Panc1 (cell line): ENCODE data around the gene TENM3. TPM values are rescaled to one million over a fixed set of nuclear protein-coding genes. Genes with fewer than 3 reads are reported as not detected.

Experiments used
- ATAC-seq: fragments of 200-7000 bp; cut with Tn5 transposase; 2 replicates; pipeline ENCODE4 v1.9.1; 2020; ENCODE audit warnings: mild to moderate bottlenecking, moderate library complexity
- BruUV-seq: library from RNA; stranded (reverse); fragments of 400-500 nt; replicated peaks from 2 replicates; lab custom pipeline; 2021; lab: Mats Ljungman, UMichigan
- CTCF ChIA-PET: fragments of 300-600 bp; sonication (Branson Sonifier 250); formaldehyde crosslinking; loops from one replicate; lab custom pipeline; 2022; ENCODE audit warnings: antibody characterized with exemption; lab: Charles Lee
- POLR2A ChIA-PET: fragments of 300-600 bp; sonication (Branson Sonifier 250); formaldehyde crosslinking; loops from one replicate; lab custom pipeline; 2022; ENCODE audit warnings: antibody characterized with exemption; lab: Charles Lee
- DNase-seq: peaks from one replicate; pipeline ENCODE4 v3.0.0-alpha.2; 2010; ENCODE audit warnings: low read depth, low spot score
- H3K27ac ChIP-seq: 2 replicates; pipeline ENCODE4 v1.5.1; 2011; ENCODE audit warnings: mild to moderate bottlenecking, low read length, inconsistent platforms
- H3K27me3 ChIP-seq: fragments of 200-500 bp; sonication (Bioruptor generic); 2 replicates; pipeline ENCODE4 v1.6.0; 2014; ENCODE audit warnings: low read length, inconsistent platforms; ENCODE audit not compliant: control insufficient read depth, insufficient read depth
- H3K36me3 ChIP-seq: fragments of 200-500 bp; sonication (Bioruptor generic); 2 replicates; pipeline ENCODE4 v1.5.1; 2014; ENCODE audit warnings: inconsistent platforms, mild to moderate bottlenecking, low read length, moderate library complexity; ENCODE audit not compliant: control insufficient read depth, insufficient read depth
- H3K4me1 ChIP-seq: 2 replicates; pipeline ENCODE4 v1.5.1; 2011; ENCODE audit warnings: inconsistent platforms, mild to moderate bottlenecking, low read length, moderate library complexity; ENCODE audit not compliant: control insufficient read depth, insufficient read depth
- H3K4me3 ChIP-seq, 2 experiments: 2 replicates each; pipeline ENCODE4 v1.5.1; 2011 to 2012; ENCODE audit warnings: low read depth in 2 of 2, low read length in 2 of 2, mild to moderate bottlenecking in 2 of 2, inconsistent platforms in 1 of 2, moderate library complexity in 1 of 2
- H3K9me3 ChIP-seq: fragments of 200-500 bp; sonication (Bioruptor generic); 2 replicates; pipeline ENCODE4 v1.5.1; 2014; ENCODE audit warnings: low read depth, mild to moderate bottlenecking, inconsistent platforms, low read length, moderate library complexity; ENCODE audit not compliant: control insufficient read depth, insufficient read depth
- POLR2AphosphoS5 ChIP-seq: IDR thresholded peaks from 2 replicates; pipeline ENCODE4 v1.6.1; 2012; ENCODE audit warnings: mild to moderate bottlenecking, low read depth, low read length, moderate library complexity
- SIN3A ChIP-seq: IDR thresholded peaks from 2 replicates; pipeline ENCODE4 v1.6.1; 2012; ENCODE audit warnings: low read depth, mild to moderate bottlenecking, low read length, moderate library complexity, borderline replicate concordance; ENCODE audit not compliant: insufficient read depth
- TCF7L2 ChIP-seq: IDR thresholded peaks from 2 replicates; pipeline ENCODE4 v1.6.1; 2011; ENCODE audit warnings: mild to moderate bottlenecking, low read depth, low read length, inconsistent platforms
- in situ Hi-C: cut with HindIII; loops from 2 replicates; pipeline ENCODE4 v1.10.0; 2016; ENCODE audit warnings: low sequenced_read_pairs, low pct_unique_long_range_greater_than_20kb
- intact Hi-C: fragments of 100-400 bp; cut with micrococcal nuclease; formaldehyde crosslinking; loops from one replicate; pipeline ENCODE4 v1.10.0; 2022; ENCODE audit not compliant: unreplicated experiment
- total RNA-seq: library from RNA; stranded (reverse); gene quantifications from one replicate; pipeline ENCODE4 v1.2.1, GENCODE V29; 2021; ENCODE audit not compliant: unreplicated experiment
- TF ChIP-seq, protein P1 (sequence below), 2 experiments: IDR thresholded peaks; 2 replicates each; pipeline ENCODE4 v1.6.1; 2011 to 2012; ENCODE audit warnings: low read depth in 2 of 2, control low read depth in 1 of 2, low read length in 1 of 2, mild to moderate bottlenecking in 1 of 2, moderate library complexity in 1 of 2; ENCODE audit not compliant: insufficient read depth in 1 of 2
- TF ChIP-seq, protein P2 (sequence below): fragments of 450-650 bp; IDR thresholded peaks from 2 replicates; pipeline ENCODE4 v1.5.1; 2017; ENCODE audit warnings: mild to moderate bottlenecking

TENM3 gene
- total RNA-seq, 1 experiment from 2014 or later = 0.95 TPM

DNA sequence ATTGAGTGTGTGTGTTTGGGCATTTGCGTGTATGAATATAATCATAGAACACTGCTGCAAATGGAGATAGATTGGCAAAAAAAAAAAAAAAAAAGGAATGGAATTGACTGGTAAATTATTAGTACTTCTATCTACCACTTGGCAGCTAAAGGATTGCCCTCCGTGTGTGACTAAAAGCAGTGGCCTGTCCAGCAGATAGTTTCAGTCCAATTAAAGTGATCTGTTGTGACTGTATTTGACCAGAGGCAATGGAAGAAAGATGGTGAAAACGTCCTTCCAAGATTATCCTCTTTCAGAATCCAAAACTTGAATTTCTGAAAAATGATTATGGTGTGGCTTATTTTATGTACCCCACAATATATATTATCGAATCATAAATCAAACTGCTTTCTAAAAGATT lies 19.5 kb upstream of the TENM3 start:
- ATAC-seq (no peak), DNase-seq (no peak)
- Histone ChIP-seq H3K27me3 (no peaks in the 10 kb centered on the region), H3K36me3 (no peaks in the 10 kb centered on the region), H3K4me3 (no peak overlapping the region), H3K9me3 (no peaks in the 10 kb centered on the region), H3K4me1 (no peaks in the 10 kb centered on the region), H3K27ac (no peak overlapping the region)
- CTCF ChIA-PET = no interaction called here
- in situ Hi-C loops = no loop called here
- no TSS peak for BruUV-seq
- POLR2A ChIA-PET = no interaction called here
- intact Hi-C loops = no loop called here
- TF ChIP-seq POLR2AphosphoS5 (no peak), TCF7L2 (no peak), SIN3A (no peak)
- TF ChIP-seq, protein P1, sequence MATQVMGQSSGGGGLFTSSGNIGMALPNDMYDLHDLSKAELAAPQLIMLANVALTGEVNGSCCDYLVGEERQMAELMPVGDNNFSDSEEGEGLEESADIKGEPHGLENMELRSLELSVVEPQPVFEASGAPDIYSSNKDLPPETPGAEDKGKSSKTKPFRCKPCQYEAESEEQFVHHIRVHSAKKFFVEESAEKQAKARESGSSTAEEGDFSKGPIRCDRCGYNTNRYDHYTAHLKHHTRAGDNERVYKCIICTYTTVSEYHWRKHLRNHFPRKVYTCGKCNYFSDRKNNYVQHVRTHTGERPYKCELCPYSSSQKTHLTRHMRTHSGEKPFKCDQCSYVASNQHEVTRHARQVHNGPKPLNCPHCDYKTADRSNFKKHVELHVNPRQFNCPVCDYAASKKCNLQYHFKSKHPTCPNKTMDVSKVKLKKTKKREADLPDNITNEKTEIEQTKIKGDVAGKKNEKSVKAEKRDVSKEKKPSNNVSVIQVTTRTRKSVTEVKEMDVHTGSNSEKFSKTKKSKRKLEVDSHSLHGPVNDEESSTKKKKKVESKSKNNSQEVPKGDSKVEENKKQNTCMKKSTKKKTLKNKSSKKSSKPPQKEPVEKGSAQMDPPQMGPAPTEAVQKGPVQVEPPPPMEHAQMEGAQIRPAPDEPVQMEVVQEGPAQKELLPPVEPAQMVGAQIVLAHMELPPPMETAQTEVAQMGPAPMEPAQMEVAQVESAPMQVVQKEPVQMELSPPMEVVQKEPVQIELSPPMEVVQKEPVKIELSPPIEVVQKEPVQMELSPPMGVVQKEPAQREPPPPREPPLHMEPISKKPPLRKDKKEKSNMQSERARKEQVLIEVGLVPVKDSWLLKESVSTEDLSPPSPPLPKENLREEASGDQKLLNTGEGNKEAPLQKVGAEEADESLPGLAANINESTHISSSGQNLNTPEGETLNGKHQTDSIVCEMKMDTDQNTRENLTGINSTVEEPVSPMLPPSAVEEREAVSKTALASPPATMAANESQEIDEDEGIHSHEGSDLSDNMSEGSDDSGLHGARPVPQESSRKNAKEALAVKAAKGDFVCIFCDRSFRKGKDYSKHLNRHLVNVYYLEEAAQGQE (IDR thresholded peaks at IDR 0.05; ENCODE audit: insufficient read depth in 1 of 2, low read depth in 2 of 2, low read length in 1 of 2) = no peak
- TF ChIP-seq, protein P2, sequence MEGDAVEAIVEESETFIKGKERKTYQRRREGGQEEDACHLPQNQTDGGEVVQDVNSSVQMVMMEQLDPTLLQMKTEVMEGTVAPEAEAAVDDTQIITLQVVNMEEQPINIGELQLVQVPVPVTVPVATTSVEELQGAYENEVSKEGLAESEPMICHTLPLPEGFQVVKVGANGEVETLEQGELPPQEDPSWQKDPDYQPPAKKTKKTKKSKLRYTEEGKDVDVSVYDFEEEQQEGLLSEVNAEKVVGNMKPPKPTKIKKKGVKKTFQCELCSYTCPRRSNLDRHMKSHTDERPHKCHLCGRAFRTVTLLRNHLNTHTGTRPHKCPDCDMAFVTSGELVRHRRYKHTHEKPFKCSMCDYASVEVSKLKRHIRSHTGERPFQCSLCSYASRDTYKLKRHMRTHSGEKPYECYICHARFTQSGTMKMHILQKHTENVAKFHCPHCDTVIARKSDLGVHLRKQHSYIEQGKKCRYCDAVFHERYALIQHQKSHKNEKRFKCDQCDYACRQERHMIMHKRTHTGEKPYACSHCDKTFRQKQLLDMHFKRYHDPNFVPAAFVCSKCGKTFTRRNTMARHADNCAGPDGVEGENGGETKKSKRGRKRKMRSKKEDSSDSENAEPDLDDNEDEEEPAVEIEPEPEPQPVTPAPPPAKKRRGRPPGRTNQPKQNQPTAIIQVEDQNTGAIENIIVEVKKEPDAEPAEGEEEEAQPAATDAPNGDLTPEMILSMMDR = no peak

DNA sequence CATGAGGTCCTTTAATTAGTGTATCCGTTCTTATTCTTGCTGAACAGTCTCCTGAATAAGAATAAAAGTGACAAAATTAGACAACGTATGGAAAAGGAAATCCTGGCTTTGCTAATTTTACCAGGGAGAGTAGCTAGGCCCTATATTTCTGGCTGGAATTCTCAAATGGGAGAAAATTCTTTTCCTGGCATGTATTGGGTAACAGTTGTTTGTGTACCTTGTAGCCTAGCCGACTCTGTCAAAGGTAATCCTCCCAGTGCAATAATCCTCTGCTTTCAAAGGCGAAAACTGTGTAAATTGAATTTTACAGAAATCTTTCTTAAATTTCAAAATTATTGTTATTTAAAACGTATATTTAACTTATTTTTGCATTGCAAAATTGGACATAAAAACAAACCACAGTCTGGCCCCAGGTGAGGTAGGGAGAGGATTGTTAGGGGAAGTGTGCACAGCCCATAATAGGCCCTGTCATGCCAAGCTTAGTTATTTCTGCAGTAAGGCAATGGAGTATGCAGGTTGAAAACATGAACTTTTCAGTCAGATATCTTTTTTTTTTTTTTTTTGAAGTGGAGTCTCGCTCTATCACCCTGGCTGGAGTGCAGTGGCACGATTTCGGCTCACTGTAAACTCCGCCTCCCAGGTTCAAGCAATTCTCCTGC lies 18.9 kb upstream of the TENM3 start:
- intact Hi-C loops = no loop called here
- DNase-seq = no peak
- ATAC-seq = no peak
- no TSS peak for BruUV-seq
- Histone ChIP-seq H3K27ac (no peak overlapping the region), H3K36me3 (no peaks in the 10 kb centered on the region), H3K4me3 (no peak overlapping the region), H3K4me1 (no peaks in the 10 kb centered on the region), H3K27me3 (no peaks in the 10 kb centered on the region), H3K9me3 (no peaks in the 10 kb centered on the region)
- ChIA-PET POLR2A (no interaction called here), CTCF (no interaction called here)
- in situ Hi-C loops = no loop called here
- TF ChIP-seq POLR2AphosphoS5 (no peak), TCF7L2 (no peak)

DNA sequence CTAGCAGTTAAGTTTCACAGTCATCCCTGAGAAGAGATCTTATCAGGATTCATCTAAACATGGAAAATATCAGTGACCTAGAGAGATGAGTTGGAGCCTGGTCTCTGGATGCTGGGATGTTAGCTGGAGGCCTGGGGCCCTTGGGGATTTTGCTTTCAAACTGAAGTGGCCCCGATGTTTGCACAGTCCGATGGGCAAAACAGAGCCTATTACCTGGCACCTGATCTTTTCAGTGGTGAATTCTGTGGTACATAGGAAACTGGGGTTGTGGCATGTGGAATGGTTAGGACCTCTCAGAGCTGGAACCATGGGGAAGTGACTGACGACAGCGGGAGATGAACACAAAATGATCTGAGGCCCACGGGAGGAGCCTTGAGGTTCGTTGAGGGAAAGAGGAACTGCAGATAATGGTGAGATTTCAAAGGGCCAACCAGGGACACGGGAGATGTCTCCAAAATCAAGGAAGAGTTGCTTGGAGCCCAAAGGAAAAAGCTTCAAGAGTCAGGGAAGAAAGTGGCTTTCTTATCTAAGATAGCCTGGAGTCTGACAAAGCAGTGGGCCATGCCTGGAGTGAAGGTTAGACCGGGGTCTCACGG lies 17.8 kb upstream of the TENM3 start:
- BruUV-seq = no TSS peak
- H3K27ac ChIP-seq = no peak overlapping the region
- no peak for DNase-seq

More for the DNA sequence above, 17.8 kb upstream of the TENM3 start:
- no peak for ATAC-seq
- H3K9me3 ChIP-seq = no peaks in the 10 kb centered on the region
- intact Hi-C loops = no loop called here
- ChIA-PET POLR2A (no interaction called here), CTCF (no interaction called here)
- no peaks in the 10 kb centered on the region for H3K36me3 ChIP-seq
- no peak overlapping the region for H3K4me3 ChIP-seq
- TF ChIP-seq, protein P2 = no peak
- TF ChIP-seq SIN3A = no peak
- TF ChIP-seq TCF7L2 = no peak
- TF ChIP-seq POLR2AphosphoS5 = no peak
- TF ChIP-seq, protein P1 (IDR thresholded peaks at IDR 0.05; ENCODE audit: insufficient read depth in 1 of 2, low read depth in 2 of 2, low read length in 1 of 2) = no peak
- no peaks in the 10 kb centered on the region for H3K4me1 ChIP-seq
- in situ Hi-C loops = no loop called here
- H3K27me3 ChIP-seq = no peaks in the 10 kb centered on the region
